SK-N-SH (cell line): ENCODE measurements around the gene OXSM.

Source experiments
- CTCF ChIP-seq: fragments of 200-600 bp; sonication (generic); IDR thresholded peaks from 2 replicates; pipeline ENCODE4 v1.6.1; 2017; ENCODE audit warnings: antibody characterized with exemption, mild to moderate bottlenecking, moderate library complexity
- ELF1 ChIP-seq: IDR thresholded peaks from 2 replicates; pipeline ENCODE4 v1.4.0; 2012
- JUND ChIP-seq: IDR thresholded peaks from 2 replicates; pipeline ENCODE4 v1.4.0; 2012
- MXI1 ChIP-seq: IDR thresholded peaks from 2 replicates; pipeline ENCODE4 v1.6.1; 2012; ENCODE audit warnings: mild to moderate bottlenecking, low read depth, low read length, improper control_type of control experiment
- REST ChIP-seq: IDR thresholded peaks from 2 replicates; pipeline ENCODE4 v1.6.1; 2012; ENCODE audit warnings: mild to moderate bottlenecking, low read depth, low read length, moderate library complexity
- RXRA ChIP-seq: IDR thresholded peaks from 2 replicates; pipeline ENCODE4 v1.4.0; 2012; ENCODE audit warnings: low read depth, mild to moderate bottlenecking, borderline replicate concordance
- SIN3A ChIP-seq: IDR thresholded peaks from 2 replicates; pipeline ENCODE4 v1.6.1; 2012; ENCODE audit warnings: low read depth, mild to moderate bottlenecking, low read length, moderate library complexity, borderline replicate concordance
- TCF12 ChIP-seq: IDR thresholded peaks from 2 replicates; pipeline ENCODE4 v1.4.0; 2012
- ZBTB33 ChIP-seq: IDR thresholded peaks from 2 replicates; pipeline ENCODE4 v1.4.0; 2012; ENCODE audit warnings: low read depth, borderline replicate concordance

- TF ChIP-seq JUND, result no peak
- no peak for TF ChIP-seq ZBTB33
- TF ChIP-seq CTCF, result no peak
- no peak for TF ChIP-seq TCF12
- no peak for TF ChIP-seq REST
- no peak for TF ChIP-seq MXI1
- TF ChIP-seq RXRA, result no peak
- TF ChIP-seq ELF1, result no peak
- TF ChIP-seq SIN3A, result no peak
Measured at GRCh38 chr3:25803833-25804232, 13.9 kb downstream of the OXSM start.
